ENCODE data around the gene WBP2NL.

GRCh38 chr22:41951898-41952474 lies 46.6 kb upstream of the WBP2NL start, which contains the start of gene SMIM45:
- TF ChIP-seq CTCF (conservative IDR thresholded peaks at IDR 0.05; ENCODE audit: low read length) (no peak), EZH2phosphoT487 (IDR thresholded peaks at IDR 0.05; ENCODE audit: borderline replicate concordance) (no peak)
